HT-29 (cell line): ENCODE measurements around the gene SKI. TPM values are rescaled to one million over a fixed set of nuclear protein-coding genes. Genes with fewer than 3 reads are reported as not detected.

Source experiments
- DNase-seq: peaks from one replicate; pipeline ENCODE4 v3.0.0-alpha.2; 2015; ENCODE audit warnings: low spot score
- total RNA-seq: library from RNA; depleted of rRNA; stranded (reverse); fragments of >200 nt; shearing (Covaris generic); gene quantifications from 2 replicates; pipeline ENCODE4 v1.2.3, GENCODE V29; 2014

SKI gene
- total RNA-seq, 1 experiment from 2014 or later: 15.2 TPM

- DNase-seq: no peak
These were observed 109.4 kb downstream of the SKI start for GRCh38 chr1:2337501-2337900.

DNA sequence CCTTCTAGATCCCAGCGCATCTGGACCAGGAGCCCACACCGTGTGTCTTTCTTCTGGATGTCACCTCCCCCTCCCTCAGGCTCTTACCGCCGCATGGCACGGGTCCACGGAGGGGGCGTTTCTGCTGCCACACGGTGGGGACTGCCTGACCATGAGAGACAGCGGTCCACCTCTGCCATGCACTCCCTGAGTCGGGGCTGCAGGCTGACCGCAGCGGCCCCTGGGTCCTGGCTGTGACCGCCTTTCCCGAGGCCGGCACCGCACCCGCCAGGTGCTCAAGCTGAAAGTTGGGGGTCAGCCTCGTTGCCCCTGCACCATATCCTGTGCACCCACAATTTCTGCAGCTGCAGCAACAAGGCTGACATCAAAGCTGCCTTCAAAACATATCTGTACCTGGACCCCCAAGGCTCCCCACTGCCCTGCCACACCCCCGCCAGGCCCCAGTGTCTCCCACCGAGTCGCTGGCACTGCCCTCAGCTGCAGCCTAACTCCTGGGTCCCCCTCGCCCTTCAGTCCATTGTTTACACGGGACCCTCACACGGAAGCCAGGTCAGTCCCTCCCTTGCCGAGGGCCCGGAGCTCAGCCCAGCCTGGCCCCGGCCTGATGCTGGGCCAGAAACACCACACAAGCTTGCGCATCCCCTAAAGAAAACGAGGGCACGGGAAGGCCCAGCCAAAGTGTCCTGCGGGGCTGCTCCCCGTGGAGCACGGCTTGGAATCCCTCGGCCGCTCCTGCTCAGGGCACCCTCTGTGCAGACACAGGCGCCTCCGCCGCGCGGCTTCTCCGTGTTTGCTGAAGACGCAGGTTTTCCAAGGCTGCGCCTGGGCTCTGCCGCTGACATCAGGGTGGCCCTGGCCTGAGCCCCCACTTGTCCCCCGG lies 111.3 kb downstream of the SKI start:
- no peak for DNase-seq

- DNase-seq: no peak
These were observed 112.2 kb downstream of the SKI start for GRCh38 chr1:2340086-2340917.

- DNase-seq: no peak
These were observed 112.8 kb downstream of the SKI start for GRCh38 chr1:2340918-2341254.

- DNase-seq: no peak
These were observed 113.7 kb downstream of the SKI start for GRCh38 chr1:2341706-2342383.

GRCh38 chr1:2342384-2343022 lies 114.4 kb downstream of the SKI start:
- no peak for DNase-seq

GRCh38 chr1:2343023-2343935 lies 115.2 kb downstream of the SKI start:
- DNase-seq: no peak

DNA sequence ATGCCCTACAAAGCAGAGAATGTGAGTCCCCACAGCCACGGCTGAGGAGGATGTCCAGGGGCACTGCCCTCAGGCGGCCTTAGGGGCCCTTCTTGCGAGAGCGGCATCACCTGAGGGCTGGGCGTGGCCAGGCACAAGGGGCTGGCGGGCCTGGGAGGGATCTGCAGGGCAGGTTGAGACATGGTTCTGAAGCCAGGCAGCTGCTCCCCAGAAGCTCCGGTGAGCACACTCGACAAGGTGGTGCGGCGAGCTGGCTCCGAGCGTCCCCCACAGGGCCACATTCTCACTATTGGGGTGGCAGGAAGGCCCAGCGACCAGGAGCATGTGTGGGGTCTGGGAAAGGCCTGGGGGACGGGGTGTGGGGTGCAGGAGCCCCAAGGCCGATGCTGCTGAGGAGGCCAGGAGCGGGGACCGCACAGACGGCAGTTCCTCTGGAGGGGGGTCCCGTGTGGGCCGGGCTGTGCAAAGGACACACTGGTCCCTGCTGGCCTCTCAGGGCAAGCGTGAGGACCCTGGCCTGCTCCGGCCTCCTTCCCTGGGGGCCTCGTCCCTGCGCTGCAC lies 116.1 kb downstream of the SKI start:
- DNase-seq: no peak

DNA sequence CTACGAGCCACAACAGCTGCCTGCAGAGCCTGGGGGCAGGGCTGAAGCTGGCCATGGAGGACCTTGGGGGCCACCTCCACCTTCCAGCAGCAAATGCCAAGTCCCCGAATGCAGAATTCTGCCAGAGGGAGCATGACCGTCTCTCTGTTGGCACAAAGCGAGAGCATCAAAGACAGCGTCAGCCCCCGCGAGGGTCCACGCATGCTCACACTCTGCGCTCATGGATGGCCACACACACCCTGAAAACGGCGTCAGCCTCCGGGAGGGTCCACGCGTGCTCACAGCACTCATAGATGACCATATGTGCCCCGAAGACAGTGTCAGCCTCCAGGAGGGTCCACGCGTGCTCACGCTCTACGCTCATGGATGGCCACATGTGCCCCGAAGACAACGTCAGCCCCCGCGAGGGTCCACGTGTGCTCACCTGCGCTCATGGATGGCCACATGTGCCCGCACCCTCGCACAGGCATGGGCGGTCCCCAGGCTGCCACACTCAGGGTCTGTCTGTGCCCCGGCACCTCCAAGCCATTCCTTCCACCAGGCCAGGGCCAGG lies 116.7 kb downstream of the SKI start:
- no peak for DNase-seq

DNA sequence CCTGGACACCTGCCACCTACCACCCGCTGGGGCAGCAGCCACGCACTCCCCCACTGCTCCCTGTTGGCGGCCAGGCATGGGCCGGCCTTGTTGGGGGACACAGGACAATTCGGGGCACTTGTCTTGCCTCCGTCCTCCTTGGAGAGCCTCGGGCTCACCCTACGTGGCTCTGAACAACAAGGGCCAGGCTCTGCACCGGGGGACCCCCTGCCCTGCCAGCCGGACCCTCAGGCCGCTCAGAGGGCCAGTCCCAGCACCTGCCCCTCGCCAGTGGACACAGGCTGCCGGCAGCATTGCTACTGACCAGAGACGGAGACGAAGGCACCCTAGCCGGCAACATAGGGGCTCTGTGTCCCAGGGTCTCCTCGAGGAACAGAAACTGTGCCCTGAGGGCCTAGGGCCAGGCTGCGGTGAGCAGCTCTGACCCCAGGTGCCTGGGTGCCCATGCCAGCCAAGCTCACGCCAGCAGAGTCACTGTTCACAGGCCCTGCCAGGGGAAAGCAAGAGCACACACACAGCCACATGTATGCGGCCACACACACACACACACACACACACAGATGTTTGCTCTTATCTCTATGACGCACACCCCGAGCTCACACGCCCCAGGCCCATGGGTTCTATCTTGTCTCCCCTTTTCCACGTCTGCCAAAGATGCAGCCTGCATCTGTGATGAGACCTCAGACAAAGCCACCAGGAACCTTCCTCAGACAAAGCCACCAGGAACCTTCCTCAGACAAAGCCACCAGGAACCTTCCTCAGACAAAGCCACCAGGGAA lies 117.4 kb downstream of the SKI start:
- no peak for DNase-seq

GRCh38 chr1:2346691-2347408 lies 118.7 kb downstream of the SKI start:
- no peak for DNase-seq

DNA sequence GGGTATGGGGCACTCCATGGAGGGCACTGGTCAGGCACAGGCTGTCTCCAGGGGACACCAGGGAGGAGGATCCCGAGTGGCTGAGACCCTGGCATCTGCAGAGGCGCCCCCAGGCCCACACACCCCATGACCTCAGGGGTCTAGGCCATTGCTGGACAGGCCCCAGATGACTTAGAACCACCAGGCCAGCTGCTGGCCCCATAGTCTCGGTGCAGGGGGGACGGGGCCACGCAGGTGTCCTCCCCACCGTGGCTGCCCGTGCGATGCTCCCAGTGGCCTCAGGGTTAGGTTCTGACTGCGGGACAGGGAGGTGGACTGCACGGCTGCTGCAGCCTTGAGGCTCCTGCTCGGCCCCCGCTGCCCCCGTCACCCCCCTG lies 119.3 kb downstream of the SKI start:
- DNase-seq: no peak

GRCh38 chr1:2347896-2348295 lies 119.8 kb downstream of the SKI start:
- no peak for DNase-seq

GRCh38 chr1:2348346-2349325 lies 120.5 kb downstream of the SKI start:
- DNase-seq: no peak

DNA sequence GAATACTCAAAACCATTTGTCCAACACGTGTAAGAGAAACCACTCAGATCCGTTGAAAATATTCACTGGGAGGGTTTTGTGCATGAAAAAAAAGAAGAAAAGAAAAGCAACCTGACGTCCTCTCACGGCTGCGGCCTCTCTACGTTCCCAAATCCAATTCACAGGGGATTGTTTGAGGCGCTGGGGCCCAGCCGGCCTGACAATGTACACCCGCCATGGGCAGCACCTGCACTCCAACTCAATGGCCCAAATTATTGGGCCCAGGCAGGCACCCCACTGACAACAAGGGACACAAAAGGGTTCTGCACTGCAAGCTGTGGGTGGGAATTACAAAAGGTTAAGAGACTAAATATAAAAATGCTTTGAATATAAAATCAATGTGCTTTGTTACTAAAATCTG lies 121.7 kb downstream of the SKI start:
- no peak for DNase-seq

DNA sequence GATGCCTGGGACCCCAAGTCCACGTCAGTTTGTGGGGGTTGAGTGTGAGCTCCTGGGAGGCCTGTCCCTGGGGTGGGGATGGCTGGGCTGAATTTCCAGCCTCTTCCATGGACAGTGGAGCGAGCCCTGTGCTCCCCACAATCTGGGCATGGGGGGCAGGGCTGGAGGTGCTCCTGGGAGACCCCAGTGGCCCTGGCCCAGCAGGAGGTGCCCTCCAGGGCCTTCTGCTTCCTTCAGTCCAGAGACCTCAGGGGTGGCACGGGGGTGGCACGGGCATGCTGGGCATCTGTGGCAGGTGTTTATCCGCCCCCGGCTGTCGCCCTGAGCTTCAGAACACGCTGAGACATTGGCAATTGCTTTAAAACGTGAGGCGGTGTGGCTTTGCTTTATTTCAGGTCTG lies 122.4 kb downstream of the SKI start:
- DNase-seq: no peak

DNA sequence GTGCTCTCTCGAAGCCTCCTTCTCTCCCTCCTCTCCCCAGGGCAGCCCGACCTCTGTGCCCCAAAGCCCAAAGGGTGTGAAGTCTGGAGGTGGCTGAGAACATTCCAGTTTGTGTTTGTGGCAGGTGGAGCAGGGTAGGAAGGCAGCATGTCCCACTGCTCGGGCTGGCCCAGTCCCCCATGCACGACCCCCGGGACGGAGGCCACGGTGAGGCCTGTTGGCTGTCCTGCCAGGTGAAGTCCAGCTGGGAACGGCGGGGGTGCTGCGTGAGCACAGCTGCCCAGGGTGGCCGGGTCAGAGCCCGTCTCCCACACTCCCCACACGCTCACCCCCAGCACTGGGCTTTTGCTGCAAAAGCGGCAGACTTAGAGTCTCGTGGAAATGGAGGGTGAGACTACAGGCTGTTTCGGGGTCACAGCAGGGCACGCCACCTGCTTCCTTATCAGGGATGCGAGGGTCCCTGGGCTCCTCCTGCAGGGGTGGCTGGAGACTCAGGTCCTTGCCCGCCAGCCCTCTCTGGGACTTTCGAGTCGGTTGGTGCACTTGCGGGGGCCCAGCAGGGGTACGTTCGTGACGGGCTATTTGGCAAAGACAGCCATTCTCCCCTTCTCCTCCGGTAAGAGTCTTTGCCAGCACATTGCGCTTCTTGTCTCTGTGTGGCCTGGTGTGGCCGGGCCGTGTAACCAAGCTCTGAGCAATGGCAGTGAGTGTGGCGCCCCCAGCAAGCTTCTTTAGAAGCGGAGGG lies 123.0 kb downstream of the SKI start:
- DNase-seq: no peak
